ENCODE measurements around the gene NUDT17. TPM values are rescaled to one million over a fixed set of nuclear protein-coding genes. Genes with fewer than 3 reads are reported as not detected.

The NUDT17 gene
- total RNA-seq, 4 donors from 2014 or later, result 1.1 to 3.8 (median 1.8) TPM

DNA sequence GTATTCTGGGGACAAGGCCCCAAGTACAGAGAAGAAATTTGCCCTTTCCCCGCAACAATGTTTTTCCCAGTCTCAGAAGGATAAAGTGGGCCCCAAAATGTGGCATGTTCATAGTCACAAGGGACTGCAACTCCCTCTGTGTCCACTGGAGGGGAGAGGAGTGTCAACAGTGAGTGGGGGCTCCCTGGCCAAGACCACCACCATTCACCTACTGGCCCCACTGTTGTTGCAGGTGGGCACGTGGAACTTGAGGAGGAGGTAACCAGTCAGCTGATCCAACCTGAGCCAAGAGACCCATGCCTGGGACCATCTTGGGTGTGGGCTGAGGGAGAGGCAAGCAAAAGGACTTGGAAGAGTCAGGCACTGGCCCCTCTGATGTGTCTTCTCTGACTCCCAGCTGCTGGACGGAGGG lies 777 bp downstream of the NUDT17 start:
- DNase-seq, result no peak

DNA sequence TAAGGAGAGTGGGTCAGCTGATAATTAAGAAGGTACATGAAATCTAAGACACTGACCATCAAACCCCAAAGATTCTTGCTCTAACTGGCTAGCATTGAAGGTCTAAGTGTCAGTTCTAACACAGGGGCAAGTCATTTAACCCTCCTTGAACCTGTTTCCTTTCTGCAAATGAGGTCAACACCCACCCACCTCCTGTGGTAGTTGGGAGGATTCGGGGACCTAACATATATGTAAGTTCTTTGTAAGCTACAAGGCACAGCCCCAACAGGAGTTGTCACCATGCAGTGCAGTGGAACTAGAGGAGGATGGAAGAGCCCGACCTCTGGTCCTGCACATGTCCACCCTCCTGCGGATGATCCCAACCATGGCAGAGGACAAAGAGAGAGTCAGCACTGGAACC lies 2.4 kb downstream of the NUDT17 start:
- Histone ChIP-seq H3K4me3 (no peak overlapping the region), H3K36me3 (peaks cover 18 to 65% (median 27%) of the 10 kb centered on the region in 3 donors), H3K9me3 (no peaks in the 10 kb centered on the region), H3K27me3 (no peaks in the 10 kb centered on the region), H3K27ac (no peak overlapping the region), H3K4me1 (peaks cover 10 to 22% (median 16%) of the 10 kb centered on the region in 3 donors)
- intact Hi-C loops (cut with DNase I), result loop anchor here (5.0 kb wide), 1 partner anchor 164 kb away; no protein-coding TSS in a partner anchor
- no peak for DNase-seq
- no peak for TF ChIP-seq POLR2A (IDR thresholded peaks at IDR 0.05)
- TF ChIP-seq, protein P1, sequence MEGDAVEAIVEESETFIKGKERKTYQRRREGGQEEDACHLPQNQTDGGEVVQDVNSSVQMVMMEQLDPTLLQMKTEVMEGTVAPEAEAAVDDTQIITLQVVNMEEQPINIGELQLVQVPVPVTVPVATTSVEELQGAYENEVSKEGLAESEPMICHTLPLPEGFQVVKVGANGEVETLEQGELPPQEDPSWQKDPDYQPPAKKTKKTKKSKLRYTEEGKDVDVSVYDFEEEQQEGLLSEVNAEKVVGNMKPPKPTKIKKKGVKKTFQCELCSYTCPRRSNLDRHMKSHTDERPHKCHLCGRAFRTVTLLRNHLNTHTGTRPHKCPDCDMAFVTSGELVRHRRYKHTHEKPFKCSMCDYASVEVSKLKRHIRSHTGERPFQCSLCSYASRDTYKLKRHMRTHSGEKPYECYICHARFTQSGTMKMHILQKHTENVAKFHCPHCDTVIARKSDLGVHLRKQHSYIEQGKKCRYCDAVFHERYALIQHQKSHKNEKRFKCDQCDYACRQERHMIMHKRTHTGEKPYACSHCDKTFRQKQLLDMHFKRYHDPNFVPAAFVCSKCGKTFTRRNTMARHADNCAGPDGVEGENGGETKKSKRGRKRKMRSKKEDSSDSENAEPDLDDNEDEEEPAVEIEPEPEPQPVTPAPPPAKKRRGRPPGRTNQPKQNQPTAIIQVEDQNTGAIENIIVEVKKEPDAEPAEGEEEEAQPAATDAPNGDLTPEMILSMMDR (IDR thresholded peaks at IDR 0.05), result no peak
- 70 to 87% methylated on average over 2 to 3 of the region's 3 CpGs for WGBS, 2 donors

More for the DNA sequence above, 777 bp downstream of the NUDT17 start:
- H3K4me3 ChIP-seq, result peak overlapping the region; percentile 49 to 74 (median 60)
- H3K4me1 ChIP-seq, result peaks cover 10 to 22% (median 16%) of the 10 kb centered on the region in 3 donors
- no peak for TF ChIP-seq POLR2A (IDR thresholded peaks at IDR 0.05)
- TF ChIP-seq, protein P1 (IDR thresholded peaks at IDR 0.05), result peak in 5 of 6 experiments; percentile 51 to 77 (median 63)
- intact Hi-C loops (cut with DNase I), result loop anchor here (5.0 kb wide), 1 partner anchor 166 kb away; no protein-coding TSS in a partner anchor
- peaks cover 18 to 65% (median 26%) of the 10 kb centered on the region in 3 donors for H3K36me3 ChIP-seq
- H3K27ac ChIP-seq, result peak overlapping the region; percentile 72 to 87 (median 78)
- H3K9me3 ChIP-seq, result no peaks in the 10 kb centered on the region
- no peaks in the 10 kb centered on the region for H3K27me3 ChIP-seq
- WGBS, 2 donors, result 71% methylated on average over 2 of the region's 3 CpGs; no CpG with 5 or more reads in 1 of the 2 donors

DNA sequence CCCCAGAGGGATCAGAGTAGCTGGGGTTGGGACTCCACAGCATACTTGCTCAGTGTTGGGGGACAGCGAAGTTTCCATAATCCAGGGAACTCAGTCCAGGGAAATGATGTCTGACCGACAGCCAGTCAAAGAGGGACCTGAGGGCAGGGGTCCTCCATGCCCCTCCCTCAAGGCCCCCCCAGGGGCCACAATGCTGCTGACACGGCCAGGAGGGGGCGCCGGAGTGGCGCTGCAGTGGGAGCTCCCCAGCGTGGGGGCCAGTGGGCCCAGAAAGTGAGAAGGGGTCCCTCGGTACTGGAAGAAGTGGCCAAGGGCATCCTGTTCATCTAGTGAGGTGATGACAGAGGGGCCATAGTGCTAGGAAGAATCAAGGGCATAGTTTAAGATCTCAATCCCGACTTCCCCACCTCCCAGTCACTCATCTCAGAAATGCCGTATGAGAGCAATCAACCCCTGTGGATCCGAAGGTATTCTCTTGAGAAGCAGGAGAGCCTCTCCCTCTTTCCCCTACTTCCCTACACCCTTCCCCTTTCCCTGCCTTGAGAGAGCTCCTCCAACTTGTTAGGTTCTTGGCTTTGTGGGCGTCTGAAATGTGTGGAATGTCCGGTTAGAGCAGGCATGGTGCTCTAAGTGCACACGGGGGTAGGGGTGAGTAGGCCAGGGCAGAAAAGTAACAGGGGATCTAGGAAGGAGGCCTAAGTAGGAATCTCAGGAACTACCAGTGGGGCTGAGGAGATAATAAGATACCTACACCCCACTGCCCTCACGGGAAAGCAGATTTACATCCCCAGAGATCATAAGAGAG lies 4.1 kb downstream of the NUDT17 start:
- peak overlapping the region in 1 of 4 donors; percentile 3 for H3K27ac ChIP-seq
- 66 to 78% methylated on average over 5 to 11 of the region's 15 CpGs for WGBS, 2 donors
- DNase-seq, result no peak

DNA sequence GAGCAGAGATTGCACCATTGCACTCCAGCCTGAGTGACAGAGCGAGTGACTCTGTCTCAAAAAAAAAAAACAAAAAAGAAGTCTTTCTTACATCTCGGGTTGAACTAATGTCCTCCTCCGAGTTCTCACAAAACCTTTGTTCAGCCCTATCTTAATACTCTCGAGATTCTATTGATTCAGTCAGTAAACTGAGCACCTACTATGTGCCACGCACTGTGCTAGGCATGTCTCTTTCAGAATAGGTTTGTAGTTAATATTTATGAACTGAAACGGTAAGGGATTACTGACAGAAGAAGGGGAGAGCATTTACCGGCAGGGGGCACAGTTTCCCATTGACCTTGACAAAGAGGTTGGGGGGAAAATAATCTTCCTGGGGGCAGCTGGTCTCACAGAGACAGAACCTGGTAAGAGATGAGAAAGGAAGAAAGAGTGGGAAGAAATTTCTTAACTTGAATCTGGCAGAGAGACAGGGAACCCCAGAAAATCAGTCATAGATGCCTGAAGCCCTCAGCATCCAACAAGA lies 10.1 kb downstream of the NUDT17 start:
- H3K36me3 ChIP-seq, result peaks cover 31 to 69% (median 51%) of the 10 kb centered on the region in 3 donors
- H3K9me3 ChIP-seq, result no peaks in the 10 kb centered on the region
- WGBS, 2 donors, result 82 to 92% methylated on average over 6 to 7 of the region's 7 CpGs
- intact Hi-C loops (cut with DNase I), result no loop called here
- no peaks in the 10 kb centered on the region for H3K27me3 ChIP-seq
- DNase-seq, result no peak
- H3K27ac ChIP-seq, result no peak overlapping the region
- H3K4me3 ChIP-seq, result no peak overlapping the region
- TF ChIP-seq, protein P1 (IDR thresholded peaks at IDR 0.05), result no peak
- no peak for TF ChIP-seq POLR2A (IDR thresholded peaks at IDR 0.05)
- H3K4me1 ChIP-seq, result peaks cover 14 to 23% (median 18%) of the 10 kb centered on the region in 3 donors

More for the DNA sequence above, 4.1 kb downstream of the NUDT17 start:
- no peaks in the 10 kb centered on the region for H3K9me3 ChIP-seq
- intact Hi-C loops (cut with DNase I), result loop anchor here (5.0 kb wide), 2 partner anchors 163 to 173 kb away; partner anchors contain the start of gene HJV
- H3K36me3 ChIP-seq, result peaks cover 18 to 74% (median 42%) of the 10 kb centered on the region in 3 donors
- no peak for TF ChIP-seq POLR2A (IDR thresholded peaks at IDR 0.05)
- TF ChIP-seq, protein P1 (IDR thresholded peaks at IDR 0.05), result peak in 1 of 6 experiments; percentile 34
- H3K4me1 ChIP-seq, result peaks cover 10 to 20% (median 16%) of the 10 kb centered on the region in 3 donors
- H3K27me3 ChIP-seq, result no peaks in the 10 kb centered on the region
- H3K4me3 ChIP-seq, result no peak overlapping the region

DNA sequence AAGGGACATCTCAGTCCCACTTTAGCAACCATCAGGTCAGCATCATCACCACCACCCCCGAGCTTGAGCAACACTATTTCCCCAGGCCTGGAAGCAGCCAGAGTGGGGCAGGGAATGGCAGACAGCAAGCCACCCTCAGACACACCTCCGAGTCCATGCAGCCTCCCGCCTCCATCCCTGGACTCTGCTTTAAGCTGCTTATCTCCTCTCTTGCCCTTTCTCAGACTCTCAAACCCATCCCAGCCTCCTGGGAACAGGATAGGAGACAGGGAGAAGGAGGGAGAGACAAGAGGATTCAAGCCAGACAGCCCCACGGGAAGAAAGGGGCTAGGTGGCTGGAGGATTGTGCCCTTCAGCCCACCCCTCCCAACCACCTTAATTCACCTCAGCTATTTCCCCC lies 11.7 kb downstream of the NUDT17 start:
- Histone ChIP-seq H3K27me3 (no peaks in the 10 kb centered on the region), H3K9me3 (no peaks in the 10 kb centered on the region), H3K36me3 (peaks cover 26 to 52% (median 39%) of the 10 kb centered on the region in 3 donors), H3K4me3 (no peak overlapping the region), H3K27ac (no peak overlapping the region), H3K4me1 (peaks cover 14 to 23% (median 18%) of the 10 kb centered on the region in 3 donors)
- 58 to 80% methylated on average over 3 to 4 of the region's 4 CpGs for WGBS, 2 donors
- TF ChIP-seq, protein P1 (IDR thresholded peaks at IDR 0.05), result no peak
- TF ChIP-seq POLR2A (IDR thresholded peaks at IDR 0.05), result no peak
- no peak for DNase-seq
- intact Hi-C loops (cut with DNase I), result no loop called here

All from esophagus squamous epithelium (tissue), 5 donors.